Ovary (tissue), 3 donors: ENCODE results near the gene MKI67.

Experiments used
- CTCF ChIP-seq, 3 donors: fragments of 450-650 bp in 2 of 3; fragments of 200-600 bp in 1 of 3; IDR thresholded peaks; one replicate each; pipeline versions ENCODE4 v1.5.1 to v1.8.0; 2016 to 2022; ENCODE audit warnings: antibody characterized with exemption in 3 of 3, mild to moderate bottlenecking in 1 of 3
- POLR2A ChIP-seq: fragments of 450-650 bp; IDR thresholded peaks from one replicate; pipeline ENCODE4 v1.6.1; 2017; ENCODE audit warnings: antibody characterized with exemption, mild to moderate bottlenecking, moderate library complexity
- donor health status: DM: no; HTN: no; CAD: no.

- no peak for TF ChIP-seq POLR2A
- TF ChIP-seq CTCF (IDR thresholded peaks at IDR 0.05) = no peak
Observed at GRCh38 chr10:128109707-128110106, 16.5 kb downstream of the MKI67 start.
